T-helper 1 cell treated with Interleukin-12 subunit alpha and Interleukin-12 subunit beta and Interleukin-4 antibody, amounts not matched to agents 30 μg/mL and 1 μg/mL, for 36 hours (primary cell): ENCODE data around the gene NACAD.

Experiments used
- H3K27ac Mint-ChIP-seq: one replicate; pipeline ENCODE4 v1.8.0; 2021; ENCODE audit warnings: mild to moderate bottlenecking, mixed read lengths
- H3K27me3 Mint-ChIP-seq: one replicate; pipeline ENCODE4 v1.8.0; 2021; ENCODE audit warnings: low read depth, mixed read lengths
- H3K36me3 Mint-ChIP-seq: one replicate; pipeline ENCODE4 v1.8.0; 2021; ENCODE audit warnings: low read depth, mixed read lengths
- H3K4me1 Mint-ChIP-seq: one replicate; pipeline ENCODE4 v1.8.0; 2021; ENCODE audit warnings: low read depth, mixed read lengths
- H3K4me3 Mint-ChIP-seq: one replicate; pipeline ENCODE4 v1.8.0; 2021; ENCODE audit warnings: mild to moderate bottlenecking, moderate library complexity, mixed read lengths
- H3K9me3 Mint-ChIP-seq: one replicate; pipeline ENCODE4 v1.8.0; 2021; ENCODE audit warnings: mixed read lengths

NACAD gene

GRCh38 chr7:45088821-45089340 lies at the start of gene NACAD:
Gene NACAD (minus strand): TSS chr7:45088969. CDS start chr7:45088894, 75 bp downstream.
- no peak within 1 kb of the TSS for H3K27ac Mint-ChIP-seq

GRCh38 chr7:45136106-45137060 lies 47.6 kb upstream of the NACAD start:
- Mint-ChIP-seq H3K4me3 (no peak overlapping the region), H3K4me1 (peaks cover 14% of the 10 kb centered on the region), H3K27ac (no peak overlapping the region), H3K36me3 (no peaks in the 10 kb centered on the region), H3K9me3 (no peaks in the 10 kb centered on the region), H3K27me3 (peaks cover 8% of the 10 kb centered on the region)

More at GRCh38 chr7:45088821-45089340, at the start of gene NACAD:
- Mint-ChIP-seq H3K4me3 (peak within 1 kb of the TSS; percentile 59), H3K36me3 (peaks cover 4% of the 10 kb centered on the region), H3K9me3 (peaks cover 4% of the 10 kb centered on the region), H3K4me1 (peaks cover 6% of the 10 kb centered on the region), H3K27me3 (peaks cover 34% of the 10 kb centered on the region)

GRCh38 chr7:45133877-45134276 lies 45.1 kb upstream of the NACAD start:
- peaks cover 4% of the 10 kb centered on the region for H3K27me3 Mint-ChIP-seq
- no peaks in the 10 kb centered on the region for H3K36me3 Mint-ChIP-seq
- no peaks in the 10 kb centered on the region for H3K9me3 Mint-ChIP-seq
- no peak overlapping the region for H3K27ac Mint-ChIP-seq
- H3K4me3 Mint-ChIP-seq = no peak overlapping the region
- peaks cover 14% of the 10 kb centered on the region for H3K4me1 Mint-ChIP-seq

- Mint-ChIP-seq H3K9me3 (no peaks in the 10 kb centered on the region), H3K4me1 (peaks cover 14% of the 10 kb centered on the region), H3K36me3 (no peaks in the 10 kb centered on the region), H3K27ac (no peak overlapping the region), H3K27me3 (peaks cover 4% of the 10 kb centered on the region), H3K4me3 (no peak overlapping the region)
Observed at GRCh38 chr7:45133352-45133751, 44.6 kb upstream of the NACAD start.

GRCh38 chr7:45132708-45133320 lies 44.0 kb upstream of the NACAD start:
- no peak overlapping the region for H3K4me3 Mint-ChIP-seq
- H3K27ac Mint-ChIP-seq = no peak overlapping the region
- H3K9me3 Mint-ChIP-seq = no peaks in the 10 kb centered on the region
- H3K36me3 Mint-ChIP-seq = no peaks in the 10 kb centered on the region
- H3K27me3 Mint-ChIP-seq = peaks cover 2% of the 10 kb centered on the region
- peaks cover 14% of the 10 kb centered on the region for H3K4me1 Mint-ChIP-seq

GRCh38 chr7:45131891-45132290 lies 43.1 kb upstream of the NACAD start:
- Mint-ChIP-seq H3K9me3 (no peaks in the 10 kb centered on the region), H3K27ac (no peak overlapping the region), H3K4me1 (peaks cover 13% of the 10 kb centered on the region), H3K36me3 (no peaks in the 10 kb centered on the region), H3K27me3 (no peaks in the 10 kb centered on the region), H3K4me3 (no peak overlapping the region)

GRCh38 chr7:45130910-45131309 lies 42.1 kb upstream of the NACAD start:
- Mint-ChIP-seq H3K4me1 (peaks cover 3% of the 10 kb centered on the region), H3K27ac (no peak overlapping the region), H3K27me3 (no peaks in the 10 kb centered on the region), H3K36me3 (no peaks in the 10 kb centered on the region), H3K4me3 (no peak overlapping the region), H3K9me3 (no peaks in the 10 kb centered on the region)

- H3K27me3 Mint-ChIP-seq = no peaks in the 10 kb centered on the region
- no peaks in the 10 kb centered on the region for H3K36me3 Mint-ChIP-seq
- no peaks in the 10 kb centered on the region for H3K9me3 Mint-ChIP-seq
- H3K4me1 Mint-ChIP-seq = no peaks in the 10 kb centered on the region
- no peak overlapping the region for H3K4me3 Mint-ChIP-seq
- no peak overlapping the region for H3K27ac Mint-ChIP-seq
Observed at GRCh38 chr7:45129906-45130305, 41.1 kb upstream of the NACAD start.

GRCh38 chr7:45129181-45129800 lies 40.5 kb upstream of the NACAD start:
- H3K4me1 Mint-ChIP-seq = no peaks in the 10 kb centered on the region
- no peaks in the 10 kb centered on the region for H3K27me3 Mint-ChIP-seq
- H3K4me3 Mint-ChIP-seq = no peak overlapping the region
- H3K27ac Mint-ChIP-seq = no peak overlapping the region
- H3K9me3 Mint-ChIP-seq = no peaks in the 10 kb centered on the region
- no peaks in the 10 kb centered on the region for H3K36me3 Mint-ChIP-seq

GRCh38 chr7:45126920-45127319 lies 38.2 kb upstream of the NACAD start:
- H3K27me3 Mint-ChIP-seq = no peaks in the 10 kb centered on the region
- H3K27ac Mint-ChIP-seq = no peak overlapping the region
- H3K4me3 Mint-ChIP-seq = no peak overlapping the region
- H3K9me3 Mint-ChIP-seq = no peaks in the 10 kb centered on the region
- H3K4me1 Mint-ChIP-seq = peaks cover 15% of the 10 kb centered on the region
- H3K36me3 Mint-ChIP-seq = no peaks in the 10 kb centered on the region

GRCh38 chr7:45126201-45126600 lies 37.4 kb upstream of the NACAD start:
- no peaks in the 10 kb centered on the region for H3K9me3 Mint-ChIP-seq
- H3K4me3 Mint-ChIP-seq = no peak overlapping the region
- H3K27me3 Mint-ChIP-seq = no peaks in the 10 kb centered on the region
- H3K36me3 Mint-ChIP-seq = no peaks in the 10 kb centered on the region
- H3K4me1 Mint-ChIP-seq = peaks cover 15% of the 10 kb centered on the region
- no peak overlapping the region for H3K27ac Mint-ChIP-seq

- H3K27ac Mint-ChIP-seq = no peak overlapping the region
- H3K27me3 Mint-ChIP-seq = no peaks in the 10 kb centered on the region
- no peak overlapping the region for H3K4me3 Mint-ChIP-seq
- H3K36me3 Mint-ChIP-seq = no peaks in the 10 kb centered on the region
- no peaks in the 10 kb centered on the region for H3K9me3 Mint-ChIP-seq
- H3K4me1 Mint-ChIP-seq = peaks cover 15% of the 10 kb centered on the region
Observed at GRCh38 chr7:45125193-45125904, 36.6 kb upstream of the NACAD start.

- Mint-ChIP-seq H3K36me3 (no peaks in the 10 kb centered on the region), H3K4me3 (no peak overlapping the region), H3K27ac (peak overlapping the region; percentile 87)
Observed at GRCh38 chr7:45123913-45124710, 35.3 kb upstream of the NACAD start.

More at GRCh38 chr7:45123913-45124710, 35.3 kb upstream of the NACAD start:
- Mint-ChIP-seq H3K9me3 (no peaks in the 10 kb centered on the region), H3K27me3 (no peaks in the 10 kb centered on the region), H3K4me1 (peaks cover 15% of the 10 kb centered on the region)
